Measurements from ENCODE around the gene KBTBD2.
"Not testable (repeated sequence)": the region's sequence is repeated elsewhere in the genome, so short reads cannot be mapped to it uniquely, and the experiment has no call there.

The KBTBD2 gene

DNA sequence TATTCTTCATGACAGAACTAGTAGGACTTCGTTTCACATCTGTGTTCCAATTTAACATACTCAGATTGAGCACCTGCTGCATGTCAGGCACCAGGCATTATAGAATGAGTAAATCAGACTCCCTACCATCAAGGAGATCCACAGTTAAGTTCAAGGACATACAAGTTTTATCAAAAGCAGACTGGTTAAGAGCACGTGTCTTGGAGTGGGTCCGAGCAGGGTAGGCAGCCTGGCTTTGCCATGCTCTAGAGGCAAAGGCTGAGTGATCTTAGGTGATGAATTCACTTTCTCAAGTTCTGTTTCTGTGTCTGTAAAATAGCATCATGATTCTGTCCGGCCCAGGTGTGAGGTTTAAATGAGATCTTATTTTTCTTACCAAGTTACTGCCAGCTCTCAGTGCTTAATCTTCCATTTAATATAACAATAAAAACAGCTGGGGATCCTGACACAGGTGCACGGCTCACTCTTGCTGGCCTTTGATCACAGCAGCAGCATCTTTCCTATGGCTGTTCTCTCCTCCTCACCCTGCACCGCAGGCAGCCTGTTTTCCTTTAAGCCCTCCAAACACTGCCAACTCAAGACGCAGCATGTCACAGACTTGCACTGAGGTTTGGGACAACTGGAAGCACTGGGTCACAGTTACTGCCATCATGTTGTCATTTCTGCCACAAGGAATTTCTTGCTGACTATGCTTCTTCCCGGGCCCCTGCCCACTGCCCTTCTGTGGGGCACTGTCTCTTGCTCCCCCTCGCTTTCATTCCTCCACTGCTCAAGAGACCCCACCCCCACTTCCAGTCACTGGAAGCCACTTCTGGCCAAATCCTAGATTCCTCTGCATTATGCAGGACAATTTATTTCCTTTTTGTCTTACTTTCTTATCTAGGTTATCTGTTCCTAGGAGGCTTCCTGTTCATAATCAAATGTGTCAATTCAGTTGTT, 35.5 kb downstream of the KBTBD2 start:
- not testable (repeated sequence) for DNase-seq, ATAC-seq

DNA sequence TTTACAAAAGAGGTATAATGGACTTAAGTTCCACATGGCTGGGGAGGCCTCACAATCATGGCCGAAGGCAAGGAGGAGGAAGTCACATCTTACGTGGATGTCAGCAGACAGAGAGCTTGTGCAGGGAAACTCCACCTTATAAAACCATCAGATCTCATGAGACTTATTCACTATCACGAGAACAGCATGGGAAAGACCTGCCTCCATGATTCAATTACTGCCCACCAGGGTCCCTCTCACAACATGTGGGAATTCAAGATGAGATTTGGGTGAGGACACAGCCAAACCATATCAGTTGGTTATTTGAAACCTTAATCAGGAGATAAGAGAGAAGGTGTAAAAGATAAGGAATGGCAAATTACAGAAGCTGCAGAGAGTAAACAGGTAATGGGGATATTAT, 40.9 kb downstream of the KBTBD2 start:
- not testable (repeated sequence) for DNase-seq, ATAC-seq

DNA sequence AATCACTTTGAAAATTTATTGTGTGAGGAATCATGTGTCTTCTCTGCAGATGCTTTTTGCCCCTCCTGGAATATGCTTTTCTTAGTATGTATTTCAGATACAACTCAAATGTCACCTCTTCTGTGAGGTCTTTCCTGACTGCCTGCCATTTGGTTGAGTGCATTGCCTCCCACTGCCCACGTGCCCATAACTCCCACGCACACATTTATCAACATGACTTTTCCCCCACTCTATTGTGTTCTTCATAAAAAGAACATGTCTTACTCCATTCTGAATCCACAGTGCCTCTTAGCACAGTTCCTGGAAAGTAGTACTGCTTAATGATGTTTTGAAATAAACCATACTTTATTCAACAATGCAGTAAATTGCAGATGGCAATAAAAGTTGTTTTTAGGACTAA, 42.9 kb downstream of the KBTBD2 start:
- not testable (repeated sequence) for ATAC-seq, DNase-seq

DNA sequence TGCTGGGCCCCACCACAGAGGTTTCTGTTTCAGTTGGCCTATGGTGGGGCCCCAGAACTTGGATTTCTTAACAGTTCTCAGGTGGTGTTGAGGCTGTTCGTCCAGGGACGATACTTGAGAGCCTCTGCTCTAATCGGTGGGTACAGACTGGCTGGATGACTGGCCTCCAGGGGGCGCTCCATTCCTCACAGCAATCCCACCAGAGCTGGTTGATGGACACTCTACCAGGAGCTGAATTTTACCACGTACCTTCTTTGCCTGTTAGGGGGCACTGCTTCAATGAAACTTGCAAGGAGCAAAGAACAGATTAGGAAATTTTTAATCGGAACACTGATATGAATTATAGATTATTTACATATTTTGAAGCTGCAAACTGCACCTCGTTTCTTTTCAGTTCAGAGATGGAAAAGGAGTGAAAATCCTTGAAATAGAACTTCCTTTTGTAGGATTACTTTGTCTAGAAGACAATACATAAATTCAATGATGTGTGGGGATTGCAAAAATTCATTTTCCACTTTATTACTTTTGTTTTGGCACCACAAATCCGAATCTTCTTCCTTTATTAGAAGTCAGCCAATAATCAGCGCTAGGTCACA, 44.8 kb downstream of the KBTBD2 start:
- peak; percentile 92 for DNase-seq
- peak; percentile 100 for ATAC-seq

GRCh38 chr7:32844748-32845147, 46.8 kb downstream of the KBTBD2 start:
- DNase-seq, ATAC-seq: not testable (repeated sequence)

DNA sequence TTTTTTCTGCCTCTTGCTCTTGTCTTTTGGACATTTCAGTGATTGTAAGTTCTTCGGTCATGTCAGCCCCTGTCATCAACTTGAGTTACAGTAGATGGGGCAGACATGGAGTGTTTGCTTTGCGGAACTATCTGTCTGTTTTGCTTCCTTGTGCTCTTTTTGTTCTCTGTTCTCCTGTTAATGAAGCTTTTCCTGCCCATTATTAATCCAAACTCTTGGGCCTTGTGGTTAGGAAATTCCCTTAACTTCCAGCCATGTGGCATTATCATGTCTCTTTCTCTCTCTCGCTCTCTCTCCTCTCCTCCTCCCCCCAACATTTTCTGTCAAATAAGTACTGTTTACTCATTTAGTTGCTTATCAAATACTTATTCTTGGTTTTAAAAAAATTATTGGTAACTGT, 47.8 kb downstream of the KBTBD2 start:
- ATAC-seq, DNase-seq: not testable (repeated sequence)

DNA sequence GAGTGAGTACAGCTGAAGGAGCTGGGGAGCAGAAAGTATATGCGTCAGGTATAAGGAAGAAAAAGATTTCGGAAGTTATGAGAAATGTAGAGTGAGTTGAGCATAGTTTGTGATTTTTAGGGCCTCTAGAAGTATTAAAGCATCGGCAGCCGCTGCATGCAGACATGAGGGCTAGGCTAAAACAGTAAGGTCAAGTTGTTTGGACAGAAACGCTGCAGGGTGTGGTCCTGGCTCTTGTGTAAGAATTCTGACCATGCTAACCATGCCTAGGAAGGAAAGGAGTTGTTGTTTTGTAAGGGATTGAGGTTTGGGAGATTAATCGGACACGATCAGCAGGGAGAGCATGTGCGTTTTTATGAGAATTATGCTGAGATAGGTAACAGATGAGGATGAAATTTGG, 51.7 kb downstream of the KBTBD2 start:
- not testable (repeated sequence) for ATAC-seq, DNase-seq

GRCh38 chr7:32828996-32829752, 62.4 kb downstream of the KBTBD2 start:
- peak; percentile 59 for ATAC-seq
- DNase-seq = not testable (repeated sequence)

Measured in stimulated activated naive CD8-positive, alpha-beta T cell treated with anti-CD3 and anti-CD28 coated beads, Interleukin-15, Interleukin-2, amounts not matched to agents 100 U/mL and 50 U/mL, for 24 hours (primary cell).